GM12878 (cell line): ENCODE results near the gene ZNF836. TPM values are rescaled to one million over a fixed set of nuclear protein-coding genes. Genes with fewer than 3 reads are reported as not detected.

ENCODE experiments used
- ATAC-seq: fragments of 200-7000 bp; cut with Tn5 transposase; 3 replicates; pipeline ENCODE4 v1.9.1; 2020; ENCODE audit warnings: mild to moderate bottlenecking, moderate library complexity
- BruUV-seq: library from RNA; stranded (reverse); fragments of 400-500 nt; replicated peaks from 2 replicates; lab custom pipeline; 2021; lab: Mats Ljungman, UMichigan
- CTCF ChIA-PET: fragments of 300-600 bp; sonication (Branson Sonifier 250); formaldehyde crosslinking; extraction: SDS; loops from one replicate; lab custom pipeline; 2021; ENCODE audit warnings: inconsistent platforms; lab: Yijun Ruan, JAX
- POLR2A ChIA-PET: fragments of 350-600 bp; formaldehyde crosslinking; extraction: SDS; loops from one replicate; lab custom pipeline; 2021; ENCODE audit warnings: inconsistent platforms; lab: Charles Lee
- RAD21 ChIA-PET: fragments of 300-600 bp; sonication (Branson Sonifier 250); formaldehyde crosslinking; loops from one replicate; lab custom pipeline; 2023; ENCODE audit warnings: antibody characterized with exemption; ENCODE audit not compliant: unreplicated experiment; lab: Charles Lee
- SMC1A ChIA-PET: fragments of 300-600 bp; sonication (Branson Sonifier 250); formaldehyde crosslinking; loops from one replicate; lab custom pipeline; 2023; ENCODE audit not compliant: unreplicated experiment, uncharacterized antibody; lab: Charles Lee
- DNase-seq: peaks from one replicate; pipeline ENCODE4 v3.0.0-alpha.2; 2011; ENCODE audit warnings: low read depth, low spot score
- FAIRE-seq: peaks from 3 replicates; lab custom pipeline; 2011; peaks lifted over from hg19 to GRCh38; lab: Jason Lieb, UNC
- H2AFZ ChIP-seq: 2 replicates; pipeline ENCODE4 v1.6.0; 2011; ENCODE audit warnings: low read depth, low read length, control low read depth; ENCODE audit not compliant: control insufficient read depth
- H3K27ac ChIP-seq: 2 replicates; pipeline ENCODE4 v1.5.1; 2011; ENCODE audit warnings: control low read depth; ENCODE audit not compliant: control insufficient read depth, insufficient read depth
- H3K27me3 ChIP-seq, 2 experiments: replicated peaks in 1 of 2; 2 replicates each; pipeline versions ENCODE4 v1.6.0 to v1.6.1; 2011; ENCODE audit warnings: low read length in 1 of 2; ENCODE audit not compliant: control insufficient read depth in 2 of 2, insufficient read depth in 2 of 2
- H3K36me3 ChIP-seq, 2 experiments: 2 replicates each; pipeline ENCODE4 v1.5.1; 2011; ENCODE audit warnings: low read length in 1 of 2; ENCODE audit not compliant: control insufficient read depth in 2 of 2, insufficient read depth in 2 of 2
- H3K4me1 ChIP-seq: 2 replicates; pipeline ENCODE4 v1.6.1; 2011; ENCODE audit warnings: mild to moderate bottlenecking, low read length, moderate library complexity, mixed read lengths; ENCODE audit not compliant: control insufficient read depth, insufficient read depth
- H3K4me2 ChIP-seq: 2 replicates; pipeline ENCODE4 v1.6.0; 2011; ENCODE audit warnings: control low read depth; ENCODE audit not compliant: control insufficient read depth, insufficient read depth
- H3K4me3 ChIP-seq: fragments of 200-600 bp; sonication (generic); 2 replicates; pipeline ENCODE4 v1.5.1; 2016
- H3K79me2 ChIP-seq: 2 replicates; pipeline ENCODE4 v1.6.0; 2011; ENCODE audit warnings: low read length; ENCODE audit not compliant: control insufficient read depth, insufficient read depth
- H3K9ac ChIP-seq: 2 replicates; pipeline ENCODE4 v1.8.0; 2011; ENCODE audit warnings: low read length, control low read depth, mixed read lengths; ENCODE audit not compliant: control insufficient read depth, insufficient read depth
- H3K9me3 ChIP-seq: replicated peaks from 3 replicates; pipeline ENCODE4 v1.5.1; 2011; ENCODE audit warnings: mild to moderate bottlenecking, low read length; ENCODE audit not compliant: control insufficient read depth, insufficient read depth
- H4K20me1 ChIP-seq: 2 replicates; pipeline ENCODE4 v1.6.0; 2011; ENCODE audit not compliant: control insufficient read depth, insufficient read depth
- ASH2L ChIP-seq: fragments of 300-600, 200-600 bp; sonication (generic); IDR thresholded peaks from 2 replicates; pipeline ENCODE4 v1.6.1; 2017; ENCODE audit warnings: low read depth, mild to moderate bottlenecking, borderline replicate concordance
- CREB1 ChIP-seq: IDR thresholded peaks from 2 replicates; pipeline ENCODE4 v1.6.1; 2012; ENCODE audit warnings: low read depth, mild to moderate bottlenecking, inconsistent platforms
- EZH2 ChIP-seq: IDR thresholded peaks from 2 replicates; pipeline ENCODE4 v1.6.1; 2012; ENCODE audit warnings: low read depth, mild to moderate bottlenecking, control low read depth, inconsistent platforms, low read length, borderline replicate concordance; ENCODE audit not compliant: control insufficient read depth
- MTA2 ChIP-seq: fragments of 450-650 bp; IDR thresholded peaks from 2 replicates; pipeline ENCODE4 v1.6.1; 2016; ENCODE audit warnings: low read depth, mild to moderate bottlenecking, moderate library complexity
- NR2F1 ChIP-seq: fragments of 450-650 bp; conservative IDR thresholded peaks from 2 replicates; pipeline ENCODE4 v1.6.1; 2017; ENCODE audit warnings: mild to moderate bottlenecking
- PAX5 ChIP-seq: IDR thresholded peaks from 2 replicates; pipeline ENCODE4 v1.6.1; 2011; ENCODE audit warnings: low read depth, low read length, borderline replicate concordance
- POLR2AphosphoS5 ChIP-seq: IDR thresholded peaks from 2 replicates; pipeline ENCODE4 v1.6.1; 2011; ENCODE audit warnings: mild to moderate bottlenecking, low read length, inconsistent platforms
- RAD21 ChIP-seq: IDR thresholded peaks from 2 replicates; pipeline ENCODE4 v1.6.1; 2011; ENCODE audit warnings: mild to moderate bottlenecking, low read depth, low read length, moderate library complexity; ENCODE audit not compliant: insufficient read depth
- RELA ChIP-seq: fragments of 450-650 bp; IDR thresholded peaks from 2 replicates; pipeline ENCODE4 v1.8.0; 2014; ENCODE audit warnings: borderline replicate concordance; ENCODE audit not compliant: partially characterized antibody
- SIN3A ChIP-seq: IDR thresholded peaks from 2 replicates; pipeline ENCODE4 v1.6.1; 2012; ENCODE audit warnings: low read depth, low read length, improper control_type of control experiment
- SUZ12 ChIP-seq: fragments of 200-600 bp; sonication (generic); IDR thresholded peaks from one replicate; pipeline ENCODE4 v1.6.1; 2018; ENCODE audit warnings: antibody characterized with exemption, mild to moderate bottlenecking; ENCODE audit not compliant: unreplicated experiment
- TAF1 ChIP-seq: IDR thresholded peaks from 2 replicates; pipeline ENCODE4 v1.6.1; 2011; ENCODE audit warnings: mild to moderate bottlenecking, low read depth, low read length, borderline replicate concordance
- USF2 ChIP-seq: IDR thresholded peaks from 2 replicates; pipeline ENCODE4 v1.6.1; 2011; ENCODE audit warnings: low read depth, low read length, improper control_type of control experiment, borderline replicate concordance
- ZNF274 ChIP-seq: IDR thresholded peaks from one replicate; pipeline ENCODE4 v1.8.0; 2011; ENCODE audit not compliant: insufficient read length, insufficient read depth
- ZNF622 ChIP-seq: fragments of 450-650 bp; IDR thresholded peaks from 2 replicates; pipeline ENCODE4 v1.6.1; 2017; ENCODE audit warnings: mild to moderate bottlenecking, inconsistent platforms
- WGBS: methylation state at CpG from one replicate; pipeline ENCODE4 v1.1.6; 2016; ENCODE audit warnings: low lambda C conversion rate; ENCODE audit not compliant: insufficient replicate concordance, insufficient coverage; ENCODE audit errors: missing lambda C conversion rate; 5-methylcytosine and 5-hydroxymethylcytosine counted together
- in situ Hi-C: fragments of 300-500 bp; cut with MboI; formaldehyde crosslinking; loops from 9 replicates; pipeline ENCODE4 v1.14.3; 2018; ENCODE audit warnings: mixed read lengths
- intact Hi-C: fragments of 100-400 bp; cut with micrococcal nuclease; formaldehyde crosslinking; loops from one replicate; pipeline ENCODE4 v1.14.2; 2022; ENCODE audit not compliant: unreplicated experiment
- polyA plus RNA-seq, 11 experiments: library from polyadenylated mRNA; depleted of rRNA in 4 of 11; unstranded in 6 of 11; stranded (reverse) in 5 of 11; fragments of >200 nt; fragmentation: Nextera tagmentation in 4 of 11; fragmentation: Illumina TruSeq in 1 of 11; extraction: Ambion mirVana in 4 of 11; extraction: Trizol in 1 of 11; gene quantifications; 1 replicate in 1 of 11; 2 replicates in 10 of 11; pipeline versions ENCODE4 v1.2.1 to v1.2.3, GENCODE V29; 2011 to 2016; ENCODE audit warnings: inconsistent platforms in 2 of 11, missing spikeins in 2 of 11, low read depth in 1 of 11
- total RNA-seq, 4 experiments: library from RNA; depleted of rRNA in 3 of 4; stranded (reverse); fragments of >200 nt in 3 of 4; fragmentation: Illumina TruSeq in 1 of 4; extraction: Trizol in 1 of 4; gene quantifications; 2 replicates each; pipeline versions ENCODE4 v1.2.1 to v1.2.3, GENCODE V29; 2013 to 2021

Gene ZNF836
- total and polyA plus RNA-seq, 10 of the 15 experiments (the other 5 are each of a cell fraction or from before 2014, with no cell fraction given) = 4.5 to 9.2 (median 6.2) TPM

- H3K4me3 ChIP-seq = no peak overlapping the region
- H3K27ac ChIP-seq = no peak overlapping the region
- in situ Hi-C loops (no loop called here), intact Hi-C loops (no loop called here)
- CTCF ChIA-PET = no interaction called here
- no peaks in the 10 kb centered on the region for H3K9me3 ChIP-seq
- H2AFZ ChIP-seq = no peak overlapping the region
- 69% methylated on average over 3 of the region's 3 CpGs for WGBS
- no peak overlapping the region for H3K9ac ChIP-seq
- FAIRE-seq (no peak), DNase-seq (no peak), ATAC-seq (no peak)
- no peaks in the 10 kb centered on the region for H3K4me1 ChIP-seq
- peaks cover 15 to 46% of the 10 kb centered on the region in 2 experiments for H3K36me3 ChIP-seq
- SMC1A ChIA-PET = interaction anchor here (1.3 kb wide), 1 partner anchor 9 kb away, joined by 3 read pairs; no protein-coding TSS in a partner anchor
- peaks cover 15% of the 10 kb centered on the region for H4K20me1 ChIP-seq
- RAD21 ChIA-PET = no interaction called here
- H3K4me2 ChIP-seq = no peak overlapping the region
- no peaks in the 10 kb centered on the region for H3K27me3 ChIP-seq
- H3K79me2 ChIP-seq = peaks cover 59% of the 10 kb centered on the region
- POLR2A ChIA-PET = interaction anchor here (0.5 kb wide), 1 partner anchor 16 kb away, joined by 5 read pairs; no protein-coding TSS in a partner anchor
- no TSS peak for BruUV-seq
- TF ChIP-seq ZNF622 (no peak), EZH2 (no peak), ZNF274 (no peak), MTA2 (no peak), RAD21 (no peak), RELA (no peak), USF2 (no peak), CREB1 (no peak), SUZ12 (no peak), ASH2L (no peak), NR2F1 (no peak), TAF1 (no peak), POLR2AphosphoS5 (no peak; the same call in 1 of the 2 replicates), SIN3A (no peak), PAX5 (no peak)
Observed at GRCh38 chr19:52197964-52198363, 26.5 kb upstream of the ZNF836 start.
